ENCODE results near the gene RAB31.

RAB31 gene

GRCh38 chr18:9824952-9825371, 116.9 kb downstream of the RAB31 start:
- no peak for DNase-seq

DNA sequence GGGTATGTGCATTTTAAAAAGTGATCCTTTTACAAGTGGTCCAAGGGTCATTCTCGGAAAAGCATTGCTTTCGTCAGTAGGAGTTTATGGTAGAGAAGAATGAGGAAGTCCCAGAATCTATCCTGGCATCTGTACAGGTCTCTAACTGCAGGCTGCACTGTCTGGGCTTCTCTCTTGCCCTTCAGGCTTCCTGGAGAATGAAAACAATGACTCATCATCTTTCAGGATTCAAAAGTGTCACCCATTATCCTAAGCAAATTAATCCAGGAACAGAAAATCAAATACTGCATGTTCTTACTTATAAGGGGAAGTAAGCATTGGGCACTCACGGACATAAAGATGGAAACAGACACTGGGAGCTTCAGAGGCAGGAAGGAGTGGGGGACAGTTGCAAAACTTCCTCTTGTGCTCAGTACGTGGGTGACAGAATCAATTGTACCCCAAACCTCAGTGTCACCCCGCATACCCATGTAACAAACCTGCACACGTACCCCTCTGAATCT, 117.5 kb downstream of the RAB31 start:
- peak; percentile 0 for DNase-seq

DNA sequence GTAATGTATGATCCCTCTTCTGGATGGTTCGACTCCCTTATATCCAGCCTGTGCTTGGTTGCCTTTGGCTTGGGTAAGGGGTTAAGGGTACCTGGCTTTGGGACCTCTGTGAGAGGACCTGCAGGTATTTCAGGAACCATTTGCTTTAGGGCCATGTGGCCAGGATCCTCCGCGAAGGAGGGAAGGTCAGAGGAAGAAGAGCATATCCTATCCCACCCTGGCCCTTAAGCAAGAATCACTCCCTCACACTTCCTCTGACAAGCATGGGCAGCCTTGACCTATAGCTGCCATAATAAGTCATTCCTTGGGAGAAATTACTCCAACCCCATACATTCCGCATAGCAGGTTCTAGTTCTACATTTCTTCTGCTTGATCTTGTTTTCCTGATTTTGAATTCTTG, 118.6 kb downstream of the RAB31 start:
- no peak for DNase-seq

DNA sequence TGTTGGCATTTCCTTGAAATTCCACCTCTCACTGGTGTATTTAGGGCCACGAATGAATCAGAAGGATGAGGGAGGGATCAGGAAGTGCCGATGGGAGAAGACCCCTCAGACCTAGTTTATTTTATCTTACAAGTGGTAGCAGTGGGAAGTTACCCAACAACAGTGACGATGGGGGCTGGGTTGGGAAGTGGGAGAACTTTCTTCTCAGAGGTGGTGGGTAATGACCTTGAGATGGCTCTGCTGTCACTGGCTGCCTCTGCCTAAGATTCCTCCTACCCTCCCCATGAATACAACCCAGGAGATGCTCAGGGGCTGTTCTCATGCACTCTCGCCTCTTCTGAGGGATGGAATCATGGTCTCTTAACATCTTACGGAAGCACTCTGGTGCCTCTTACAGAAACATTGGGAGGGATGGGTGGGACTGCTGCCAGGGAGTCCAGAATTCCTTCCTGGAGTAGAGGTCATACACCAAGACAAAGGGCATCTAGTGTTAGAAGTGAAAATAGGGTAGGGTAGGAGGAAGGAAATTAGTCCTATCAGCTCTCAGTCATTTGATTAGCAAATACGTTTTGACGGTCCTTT, 119.2 kb downstream of the RAB31 start:
- DNase-seq, result no peak

DNA sequence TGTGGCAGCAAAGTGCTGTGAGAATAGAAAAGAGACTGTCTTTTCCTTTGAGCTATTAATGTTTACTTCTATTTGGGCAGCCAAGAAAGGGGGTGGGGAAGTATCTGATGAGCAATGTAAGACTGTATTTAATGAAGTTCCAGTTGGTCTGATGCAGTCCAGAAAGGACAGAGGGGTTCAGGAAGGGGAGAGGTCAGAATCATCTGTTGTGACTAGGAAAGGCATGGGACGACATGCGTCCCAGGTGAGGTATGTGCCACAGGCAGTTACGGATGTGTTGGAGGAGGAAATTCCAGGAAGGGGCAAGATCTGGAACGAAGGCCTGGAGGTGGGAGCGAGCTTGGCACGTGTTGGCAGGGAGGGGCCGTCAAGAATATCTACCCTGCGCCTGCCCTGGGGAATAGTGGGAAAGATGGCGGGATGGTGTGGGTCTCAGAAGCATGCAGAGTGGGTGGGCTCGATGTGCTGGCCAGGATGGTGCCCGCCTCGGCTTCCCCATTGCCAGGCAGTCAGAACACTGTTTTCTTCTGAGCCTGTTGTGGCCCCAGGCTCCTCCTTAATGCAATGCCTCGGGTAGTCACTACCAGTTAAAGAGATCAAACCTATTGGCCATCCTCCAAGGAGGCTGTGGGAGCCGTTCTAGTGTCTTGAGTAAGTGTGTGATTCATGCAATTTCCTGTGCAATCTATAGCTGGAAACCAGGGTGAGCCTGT, 119.8 kb downstream of the RAB31 start:
- peak; percentile 6 for DNase-seq

DNA sequence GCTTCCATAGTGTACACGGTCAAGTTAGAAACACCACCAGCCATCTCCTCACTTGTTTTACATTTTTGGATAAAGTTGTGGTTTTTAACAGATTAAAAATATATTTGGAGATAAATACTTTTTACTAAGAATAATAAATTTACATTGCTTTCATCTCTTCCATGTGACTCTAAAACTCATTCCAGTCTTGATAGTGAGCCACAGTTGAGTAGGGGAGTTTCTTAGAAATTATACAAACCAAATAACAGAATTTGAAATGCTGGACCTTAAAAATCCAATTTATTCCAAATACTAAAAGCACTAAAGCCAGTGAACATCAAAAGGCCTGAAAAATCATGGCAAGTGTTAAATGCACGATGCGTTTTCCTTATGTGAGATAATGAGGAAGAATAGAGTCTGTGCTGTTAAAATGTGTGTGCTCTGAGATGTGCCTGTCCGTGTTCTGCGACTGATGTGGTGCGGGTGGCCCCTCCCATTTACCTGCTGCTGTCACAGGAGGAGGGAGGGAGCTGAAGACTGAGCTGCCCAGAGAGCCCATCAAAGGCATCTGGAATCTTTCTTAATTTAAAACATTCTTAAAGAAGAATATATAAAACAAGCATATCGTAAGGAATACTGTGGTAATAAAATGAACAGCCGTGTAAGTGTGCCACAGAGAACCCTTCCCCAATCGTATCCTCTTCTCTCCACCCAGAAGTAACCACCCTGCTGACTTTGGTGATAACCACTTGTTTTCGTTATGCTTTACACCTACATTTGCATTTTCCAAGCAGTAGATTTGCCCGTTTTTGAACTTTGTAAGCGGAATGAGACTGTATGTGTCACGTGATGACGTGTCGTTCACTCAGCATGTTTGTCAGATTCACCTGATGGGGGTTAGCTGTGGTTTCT, 120.7 kb downstream of the RAB31 start:
- DNase-seq, result no peak

- no peak for DNase-seq
Observed at GRCh38 chr18:9829397-9829712, 121.3 kb downstream of the RAB31 start.

DNA sequence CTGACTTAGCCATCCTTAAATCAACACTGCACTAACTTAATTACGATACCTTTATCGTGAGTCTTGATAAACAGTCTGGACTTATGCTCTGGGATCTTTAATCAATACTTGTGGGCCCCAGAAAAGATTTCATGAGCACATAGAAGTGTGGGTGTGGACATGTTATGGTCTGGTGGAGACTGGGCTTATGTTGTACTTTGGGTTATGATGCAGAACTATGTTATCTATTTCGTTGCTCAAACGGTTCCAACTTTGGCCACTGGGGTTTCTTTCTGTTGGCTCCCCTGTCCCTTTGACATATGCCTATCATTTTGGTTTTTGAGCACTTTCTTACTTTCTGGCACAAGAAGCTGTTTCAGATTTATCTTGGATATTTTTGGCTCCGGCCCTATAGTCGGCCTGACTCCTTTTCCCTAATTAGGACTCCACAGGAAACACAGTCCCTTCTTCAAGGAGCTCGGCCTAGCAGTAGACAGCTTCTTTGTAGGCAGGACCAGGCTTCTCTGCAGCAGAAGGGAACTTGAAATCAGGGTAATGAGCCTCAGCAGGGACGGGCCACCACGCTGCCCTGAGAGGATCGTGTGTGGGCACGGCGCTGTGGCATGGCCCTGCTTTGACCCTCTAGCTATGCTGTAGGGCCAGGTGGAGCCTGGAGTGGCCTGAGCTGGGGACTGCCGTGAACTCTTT, 123.1 kb downstream of the RAB31 start:
- DNase-seq, result no peak

GRCh38 chr18:9831723-9832199, 123.7 kb downstream of the RAB31 start:
- DNase-seq, result no peak

GRCh38 chr18:9832871-9833270, 124.8 kb downstream of the RAB31 start:
- DNase-seq, result no peak

DNA sequence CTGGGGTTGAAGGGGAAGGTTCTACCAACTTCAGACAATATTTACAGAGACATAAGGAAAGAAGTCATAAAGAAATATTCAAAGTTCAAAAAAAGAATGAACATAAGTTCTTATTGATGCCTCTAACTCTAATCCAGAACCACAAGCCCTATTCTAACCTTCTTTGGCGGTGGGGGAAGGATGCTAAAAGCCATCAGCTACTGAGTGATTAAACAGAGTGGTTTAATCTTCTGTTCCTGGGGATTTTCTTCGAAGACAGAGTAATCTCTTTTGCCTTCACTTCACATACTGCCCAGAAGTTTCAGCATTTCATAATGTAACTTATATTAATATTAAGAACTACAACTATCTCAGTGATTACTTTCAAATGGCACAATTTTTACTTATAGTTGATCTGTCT, 126.5 kb downstream of the RAB31 start:
- no peak for DNase-seq

DNA sequence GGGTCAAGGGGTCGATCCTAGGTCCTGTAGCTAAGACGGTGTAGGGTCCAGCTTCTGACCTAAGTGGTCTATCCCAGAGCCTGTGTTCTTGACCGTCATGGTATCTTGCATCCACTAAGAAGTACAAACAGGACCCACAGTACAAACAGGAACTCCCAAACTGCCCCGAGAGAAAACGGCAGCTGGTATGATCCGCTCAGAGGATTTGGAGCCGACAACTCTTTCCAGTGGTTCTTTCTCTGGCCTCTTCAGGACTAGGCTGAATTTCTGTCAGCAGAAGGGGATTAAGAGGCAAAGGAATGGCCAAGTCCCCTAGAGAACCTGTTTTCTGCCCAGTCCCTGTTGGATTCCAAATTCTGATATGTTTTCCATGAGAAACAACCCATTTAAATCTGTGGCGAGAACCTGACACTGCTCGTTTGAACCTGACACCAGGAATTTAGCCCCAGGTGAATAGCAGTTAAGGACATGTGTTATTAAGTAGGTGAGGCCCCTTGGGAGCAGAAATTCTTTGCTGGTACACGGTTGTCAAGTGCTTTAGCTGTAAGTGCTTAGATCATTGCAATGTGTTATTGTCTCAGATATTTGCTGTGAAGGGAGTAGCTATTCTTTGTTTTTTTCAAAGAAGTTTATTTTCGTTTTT, 127.1 kb downstream of the RAB31 start:
- DNase-seq, result no peak

GRCh38 chr18:9835825-9836224, 127.7 kb downstream of the RAB31 start:
- no peak for DNase-seq

DNA sequence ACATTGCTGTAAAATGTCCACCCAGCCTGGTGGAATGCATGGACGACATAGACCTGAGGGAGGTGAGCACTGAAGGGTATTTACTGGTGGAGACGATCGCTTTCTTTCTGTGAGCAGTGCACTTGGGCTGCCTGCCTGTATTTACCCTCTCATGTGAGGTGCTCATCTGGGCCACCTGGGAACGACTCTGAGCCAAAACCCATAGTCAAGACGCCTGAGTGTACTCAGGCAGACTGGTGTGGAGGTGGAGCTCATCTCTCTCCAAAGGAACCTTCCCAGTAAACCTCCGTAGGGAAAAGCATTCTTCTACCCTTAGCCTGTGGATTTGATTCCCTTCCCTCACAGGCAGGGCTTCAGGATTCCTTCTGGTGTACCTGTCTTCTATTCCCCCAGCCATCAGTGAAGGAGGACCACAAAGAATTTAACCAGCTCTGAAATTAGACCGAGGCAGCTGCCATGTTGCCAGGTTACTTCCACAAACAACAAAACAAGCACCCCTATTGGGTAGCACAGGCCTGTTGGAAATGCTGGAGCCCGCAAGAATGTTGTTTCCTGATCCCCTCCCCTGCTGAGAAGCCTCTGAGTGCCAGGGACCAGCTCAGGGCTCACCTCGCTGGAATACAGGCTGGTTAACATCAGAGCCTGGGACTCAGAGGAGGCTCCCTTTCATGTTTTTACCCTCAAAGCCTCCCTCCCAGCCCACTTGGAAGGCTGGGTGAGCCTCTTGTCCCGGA, 130.2 kb downstream of the RAB31 start:
- no peak for DNase-seq

DNA sequence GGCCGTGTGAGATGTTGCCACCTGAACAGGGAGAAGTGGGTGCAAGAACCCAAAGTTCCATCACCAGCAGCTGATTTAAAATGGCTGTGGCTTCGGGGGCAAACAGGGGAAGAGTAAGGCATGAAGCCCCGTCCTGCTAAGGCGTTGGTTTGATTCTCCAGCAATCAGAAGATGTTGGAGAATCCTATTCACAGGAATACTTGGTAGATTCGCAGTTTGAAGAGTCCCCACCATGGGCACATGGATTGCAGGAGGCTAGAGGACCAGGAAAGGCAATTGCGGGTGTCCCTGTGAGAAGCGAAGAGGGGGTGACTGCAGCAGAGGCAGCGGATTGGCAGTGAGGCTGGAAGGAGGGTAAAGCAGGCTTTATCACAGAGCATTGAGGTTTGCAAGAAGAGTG, 131.1 kb downstream of the RAB31 start:
- DNase-seq, result no peak

GRCh38 chr18:9839853-9840252, 131.8 kb downstream of the RAB31 start:
- no peak for DNase-seq

DNA sequence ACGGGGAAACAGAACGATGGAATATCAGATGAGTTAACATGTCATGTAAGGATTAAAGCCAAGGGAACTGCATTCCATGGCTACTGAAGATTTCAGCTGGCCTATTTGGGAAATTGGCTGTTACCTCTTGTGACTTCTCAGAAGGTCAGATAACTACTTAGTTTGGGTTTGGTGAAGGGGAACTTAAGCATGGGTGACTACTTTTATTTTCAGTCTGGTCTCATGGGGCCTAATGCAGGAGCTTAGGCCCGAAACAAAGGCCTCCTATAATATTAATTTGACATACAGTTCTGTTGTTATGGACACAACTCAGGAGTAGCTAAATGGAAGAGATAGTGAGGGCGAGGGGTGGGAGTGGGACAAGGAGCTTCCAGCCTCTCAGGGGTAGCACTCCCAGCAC, 133.7 kb downstream of the RAB31 start:
- DNase-seq, result no peak

DNA sequence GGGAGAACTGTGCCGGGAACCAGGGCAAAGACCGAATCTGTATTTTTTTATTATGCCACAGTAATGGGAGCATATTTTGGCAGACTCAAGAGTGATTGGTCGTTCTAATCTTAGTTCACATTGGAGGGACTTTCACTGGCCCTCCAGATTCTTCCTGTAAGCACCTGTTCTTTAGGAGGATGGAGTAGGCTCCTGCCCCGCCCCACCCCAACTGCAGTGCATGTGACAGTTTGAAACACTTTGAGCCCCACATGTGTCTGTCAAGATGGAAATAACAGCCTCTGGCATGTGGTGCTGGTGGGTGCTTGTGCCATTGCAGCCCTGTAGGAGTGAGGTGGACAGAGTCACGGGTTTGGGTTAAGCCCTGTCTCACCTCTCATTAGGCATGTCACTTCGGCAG, 134.3 kb downstream of the RAB31 start:
- no peak for DNase-seq

DNA sequence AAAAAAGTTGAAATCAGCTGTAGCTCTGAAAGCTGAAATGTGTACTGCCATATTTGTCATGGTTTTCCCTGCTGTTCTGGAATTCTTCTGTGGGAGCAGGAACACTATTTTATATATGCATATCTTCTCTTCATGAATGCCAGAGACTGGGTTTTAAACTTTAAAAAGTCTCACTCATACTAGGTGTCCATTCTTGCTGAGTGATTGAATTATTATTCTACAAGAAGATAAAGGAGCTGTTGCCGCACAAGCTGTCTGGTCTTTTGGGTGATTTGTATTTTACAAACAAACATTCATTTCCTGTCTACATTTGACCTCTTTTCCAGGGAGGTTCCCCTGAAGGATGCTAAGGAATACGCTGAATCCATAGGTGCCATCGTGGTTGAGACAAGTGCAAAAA, 137.2 kb downstream of the RAB31 start:
- DNase-seq, result no peak

DNA sequence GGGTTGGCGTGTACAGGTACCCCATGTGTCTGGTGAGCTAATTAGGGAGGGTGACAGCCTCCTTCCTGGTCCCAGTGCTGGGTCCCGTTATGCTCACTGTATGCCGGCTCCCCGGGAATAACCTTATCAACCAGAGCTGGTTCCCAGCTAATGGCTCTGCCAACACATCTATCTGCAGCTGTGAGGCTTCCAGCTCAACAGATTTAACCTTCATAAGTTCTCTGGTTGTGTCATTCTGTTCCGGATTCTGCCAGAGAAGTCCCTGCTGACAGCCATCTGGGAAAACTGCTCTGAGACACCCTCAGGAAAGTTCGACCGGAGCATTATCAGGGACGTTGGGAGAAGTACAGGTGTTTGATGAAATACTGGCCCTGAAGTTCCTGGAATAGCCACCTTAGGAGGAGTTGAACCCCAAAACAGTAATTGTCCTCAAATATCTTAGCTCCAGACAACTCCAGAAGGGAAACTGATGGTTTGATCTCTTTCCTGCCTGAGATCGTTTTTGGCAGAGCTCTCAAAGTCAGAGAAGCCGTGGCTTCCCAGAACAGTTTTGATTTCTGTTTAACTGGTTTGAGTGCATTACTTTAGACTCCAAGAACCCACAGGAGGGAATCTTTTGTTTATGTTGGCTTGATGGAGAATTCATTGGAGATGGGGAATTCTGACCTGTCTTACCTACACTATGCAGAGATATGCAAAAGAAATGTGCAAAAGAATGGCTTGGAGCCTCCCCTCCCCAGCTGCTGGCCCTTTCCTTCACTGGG, 138.2 kb downstream of the RAB31 start:
- no peak for DNase-seq

Measured in CD4-positive, alpha-beta T cell treated with Interleukin-10 for 1 hour (primary cell).